Kidney glomerular epithelial cell (primary cell): Measurements from ENCODE around the gene SYTL5.

Source experiments
- DNase-seq: peaks from one replicate; lab custom pipeline; 2025; lab: John Stamatoyannopoulos, UW

The SYTL5 gene

DNA sequence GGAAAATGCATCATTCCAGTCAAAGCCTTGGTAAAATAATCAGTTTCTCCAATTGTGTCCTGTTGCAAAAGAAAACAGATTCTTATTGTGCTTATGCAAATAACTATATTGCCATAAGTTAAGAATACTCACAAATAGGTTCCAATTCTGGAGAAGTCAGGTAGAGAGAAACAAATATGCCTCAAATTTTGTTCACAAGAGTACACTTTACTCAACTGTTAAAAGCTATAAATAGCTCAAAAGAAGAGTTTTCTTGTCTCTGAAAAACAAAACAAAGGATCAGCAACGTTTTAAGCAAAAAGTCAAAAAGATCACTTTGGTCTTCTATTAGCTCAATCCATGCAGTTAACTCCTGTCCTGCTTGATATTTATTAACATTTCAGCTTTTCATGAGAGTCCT, 21.9 kb downstream of the SYTL5 start:
- no peak for DNase-seq

DNA sequence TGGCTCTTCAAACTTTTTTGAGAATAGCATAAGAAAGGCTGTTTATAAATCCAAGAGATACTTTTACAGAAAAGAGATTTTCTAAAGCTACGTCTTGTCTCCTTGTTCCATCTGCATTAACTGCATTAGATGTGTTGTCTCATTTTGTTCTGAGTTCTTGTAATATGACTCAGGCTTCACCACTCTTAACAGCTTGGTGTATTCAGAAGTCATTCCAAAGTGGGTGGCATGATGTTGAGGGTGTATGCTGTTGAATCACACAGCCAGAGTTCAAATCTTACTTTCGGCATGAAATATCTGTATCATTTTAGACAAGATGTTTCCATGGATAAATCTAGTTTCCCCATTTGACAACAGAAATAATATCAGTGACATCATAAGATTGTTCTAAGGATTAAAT, 30.1 kb downstream of the SYTL5 start:
- no peak for DNase-seq

DNA sequence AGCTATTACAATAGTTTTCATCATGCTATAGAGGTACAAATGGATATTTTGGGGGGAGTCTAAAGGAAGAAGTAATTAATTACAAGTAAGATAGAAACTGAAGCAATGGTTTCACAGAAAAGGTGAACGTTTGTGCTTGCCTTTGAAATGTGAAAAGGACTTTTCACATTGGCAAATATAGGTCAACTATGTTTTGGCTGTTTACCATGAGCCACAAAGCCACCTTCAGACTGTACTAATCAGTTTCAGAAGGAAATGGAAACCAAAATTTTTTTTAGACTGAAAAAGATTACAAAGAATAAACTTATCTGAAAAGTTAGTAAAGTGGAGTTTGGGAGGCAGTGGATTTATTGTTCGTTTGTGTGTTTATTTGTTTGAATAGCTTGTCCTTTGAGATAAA, 32.1 kb downstream of the SYTL5 start:
- DNase-seq: no peak

DNA sequence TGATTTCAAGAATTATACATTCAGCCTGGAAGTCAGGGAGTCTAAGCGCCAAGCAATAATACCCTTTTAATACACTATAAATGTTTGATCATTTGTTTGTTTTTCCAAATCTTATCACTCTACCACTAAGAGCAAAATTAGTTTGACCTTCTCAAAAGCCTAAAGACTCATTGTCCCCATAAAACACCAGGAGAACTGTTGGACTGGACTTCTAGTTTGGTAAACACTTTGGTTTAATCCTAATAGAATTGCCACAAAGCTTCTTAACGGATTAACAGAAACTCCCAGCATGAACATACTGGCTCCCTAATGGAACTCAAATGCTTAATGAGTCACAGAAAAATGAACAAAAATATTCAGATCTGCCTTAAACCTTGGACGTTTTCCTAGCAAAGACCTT, 34.9 kb downstream of the SYTL5 start:
- no peak for DNase-seq

DNA sequence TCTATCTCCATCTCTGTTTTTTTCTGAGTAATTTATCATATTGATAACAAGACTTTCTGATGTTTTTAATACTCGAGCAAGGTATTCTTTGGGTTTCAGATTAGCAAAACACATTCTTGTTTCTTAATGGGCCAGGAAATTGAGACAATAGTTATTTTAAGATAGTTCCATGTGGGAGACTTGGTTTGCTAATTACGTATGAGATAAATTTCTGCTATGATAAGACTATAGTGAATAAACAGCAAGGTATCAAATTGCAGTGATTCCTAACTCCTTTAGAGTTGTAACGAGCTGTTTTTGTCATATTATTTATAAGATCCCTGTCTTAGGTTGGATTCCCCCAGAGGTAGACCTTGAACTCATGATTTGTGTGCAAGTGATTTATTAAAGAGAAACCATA, 38.3 kb downstream of the SYTL5 start:
- no peak for DNase-seq

DNA sequence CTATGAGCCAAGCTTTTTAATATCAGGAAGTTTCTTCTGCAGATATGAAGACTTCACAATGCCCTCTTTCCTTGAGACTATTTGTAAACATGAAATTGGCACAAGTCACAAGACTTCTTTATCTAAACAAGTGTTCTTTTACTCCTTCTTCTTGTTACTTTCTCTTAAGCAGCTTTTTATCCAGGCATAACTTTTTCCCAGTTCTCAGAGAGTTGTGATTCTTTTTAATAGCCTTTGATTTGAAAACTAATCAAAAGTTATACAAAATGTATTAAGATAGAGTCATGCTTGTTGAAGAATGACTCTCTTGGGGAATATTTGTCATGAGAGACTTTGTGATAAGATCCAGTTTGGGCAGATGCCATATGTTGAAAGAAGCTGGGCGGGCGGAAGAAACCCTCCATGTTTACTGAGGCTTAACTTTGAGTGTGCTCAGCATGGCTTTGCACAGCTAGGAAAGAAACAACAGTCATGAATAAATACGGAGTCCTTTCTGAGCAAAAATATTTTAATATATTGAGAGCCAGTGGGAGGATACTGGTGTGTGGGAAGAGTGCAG, 39.3 kb downstream of the SYTL5 start:
- no peak for DNase-seq

GRCh38 chrX:38048886-38049285, 42.5 kb downstream of the SYTL5 start:
- DNase-seq: no peak

DNA sequence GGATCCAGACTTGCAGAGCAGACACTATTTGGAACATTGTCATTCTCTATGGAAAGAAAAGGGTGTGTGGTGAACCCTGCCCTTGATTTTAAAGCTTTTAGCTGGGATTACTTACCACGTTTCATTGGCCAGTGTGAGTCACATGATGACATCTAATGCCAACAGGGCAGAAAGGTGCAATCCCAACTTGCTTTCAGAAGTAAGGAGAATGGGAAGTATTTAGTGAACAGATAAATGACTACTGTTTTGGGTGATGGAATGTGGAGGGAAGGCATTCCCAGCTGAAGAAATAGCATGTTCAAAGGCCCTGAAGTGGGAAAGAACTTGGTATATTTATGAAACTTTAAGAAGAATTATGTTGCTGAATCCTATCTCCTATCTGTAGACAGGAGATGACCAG, 44.5 kb downstream of the SYTL5 start:
- no peak for DNase-seq

DNA sequence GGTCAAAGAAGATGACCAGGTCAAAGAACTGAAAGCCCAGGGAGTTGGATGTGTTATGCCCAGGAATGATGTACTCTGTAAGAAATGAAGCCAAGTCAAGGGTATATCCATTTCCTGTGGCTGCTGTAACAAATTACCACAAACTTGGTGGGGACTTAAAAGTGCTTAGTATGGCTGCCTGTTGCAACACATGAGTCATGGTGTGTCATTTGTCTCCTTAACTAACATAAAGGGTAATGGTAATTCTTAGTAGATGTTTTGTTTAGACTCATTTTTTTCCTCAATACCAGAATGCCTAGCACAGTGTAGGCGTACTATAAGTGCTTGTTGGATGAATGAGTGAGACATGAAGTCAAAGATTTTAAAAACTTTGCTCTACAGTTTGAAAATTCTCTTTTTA, 45.7 kb downstream of the SYTL5 start:
- DNase-seq: peak; percentile 3

DNA sequence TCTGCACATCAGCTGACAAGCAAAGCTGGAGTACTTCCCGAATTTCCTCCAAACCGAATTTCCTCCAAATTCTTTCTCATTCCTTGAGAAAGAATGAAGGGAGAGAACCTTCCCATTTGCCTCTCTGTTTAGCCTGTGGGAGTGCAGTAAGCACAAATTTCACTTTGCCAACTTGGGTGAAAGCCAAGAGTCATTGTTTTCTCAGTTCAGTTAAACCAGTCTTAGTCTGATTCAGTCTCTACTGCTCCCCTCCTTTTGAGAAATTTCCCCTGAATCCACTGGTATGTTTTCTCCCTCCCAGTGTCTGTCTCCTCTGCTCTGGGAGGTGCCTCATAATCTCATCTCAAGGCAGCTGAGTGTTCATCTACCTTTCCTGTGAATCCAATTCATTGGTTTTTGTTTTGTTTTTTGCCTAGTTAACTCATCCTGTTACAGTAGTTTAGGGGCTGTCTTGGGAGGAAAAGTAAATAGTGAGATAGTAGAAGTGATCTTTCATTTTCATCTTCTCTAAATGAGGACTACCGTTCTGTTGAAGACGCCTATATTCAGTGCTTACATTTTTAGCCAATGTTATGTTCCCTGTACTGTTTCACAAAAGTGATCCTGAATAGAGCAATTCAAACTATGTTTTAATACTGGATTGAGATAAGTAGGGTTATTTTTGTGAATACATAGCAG, 49.0 kb downstream of the SYTL5 start:
- peak; percentile 24 for DNase-seq

DNA sequence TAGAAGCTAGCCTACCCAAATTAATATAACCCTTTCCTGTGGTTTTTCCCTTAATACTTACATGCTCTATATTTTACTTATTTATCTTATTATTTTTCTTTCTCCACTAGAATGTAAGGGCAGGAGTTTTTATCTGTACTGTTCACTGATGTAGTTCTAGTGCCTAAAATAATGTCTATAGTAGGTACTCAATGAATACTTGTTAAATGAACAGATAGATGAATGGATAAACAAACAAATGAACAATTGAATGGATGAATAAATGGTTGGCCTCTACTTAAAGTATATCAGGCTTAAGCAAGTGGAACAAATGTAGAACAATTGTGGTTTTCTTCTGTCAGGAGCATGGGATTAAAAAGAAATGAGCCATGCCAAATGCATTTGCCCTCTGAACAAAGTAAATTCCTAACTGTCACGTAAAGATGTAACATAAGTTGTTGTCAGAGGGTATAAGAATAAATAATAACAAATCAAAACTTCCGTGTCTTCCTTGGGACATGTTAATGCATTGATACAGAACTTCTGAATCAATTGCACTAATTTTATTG, 54.1 kb downstream of the SYTL5 start:
- peak; percentile 11 for DNase-seq

GRCh38 chrX:38061335-38061734, 55.0 kb downstream of the SYTL5 start:
- peak; percentile 2 for DNase-seq

GRCh38 chrX:38066934-38067333, 60.6 kb downstream of the SYTL5 start:
- DNase-seq: no peak

- DNase-seq: no peak
Observed at GRCh38 chrX:38069273-38069672, 62.9 kb downstream of the SYTL5 start.

DNA sequence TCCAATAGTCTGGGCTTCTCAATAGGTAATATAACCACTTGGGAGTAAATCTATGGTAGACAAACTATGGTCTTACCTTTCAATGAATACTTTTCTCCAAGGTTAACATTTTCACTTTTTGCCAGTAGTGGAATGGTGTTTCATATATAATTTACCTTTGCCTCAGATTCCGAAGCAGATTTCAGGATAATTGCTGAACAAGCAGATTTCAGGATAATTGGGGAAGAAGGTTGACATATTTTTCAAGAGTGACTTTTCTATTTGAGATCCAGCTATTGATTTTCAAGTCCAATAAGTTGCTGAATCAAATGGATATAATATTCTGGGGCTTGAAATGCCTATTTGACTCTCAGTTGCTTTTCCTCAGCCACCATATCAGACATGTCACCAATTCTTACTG, 63.6 kb downstream of the SYTL5 start:
- no peak for DNase-seq

GRCh38 chrX:38079463-38079862, 73.1 kb downstream of the SYTL5 start:
- no peak for DNase-seq

DNA sequence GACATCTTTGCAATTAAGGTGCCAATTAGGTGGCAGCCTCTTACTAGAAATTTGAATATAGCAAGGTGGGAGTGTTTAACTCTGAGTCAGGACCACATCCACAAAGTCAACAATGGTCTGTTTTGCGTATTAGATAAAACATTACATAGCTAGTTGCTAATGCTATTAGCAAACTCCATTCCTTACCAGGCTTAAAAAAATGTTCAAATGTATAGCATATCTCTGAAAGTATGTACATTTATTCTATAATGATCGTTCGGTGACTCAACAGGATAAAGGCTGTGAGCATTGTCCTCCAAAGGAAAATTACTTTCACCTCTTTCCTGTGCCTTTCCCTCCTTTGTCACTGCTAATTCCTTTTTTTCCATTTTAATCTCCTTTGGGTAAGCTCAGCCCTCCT, 74.5 kb downstream of the SYTL5 start:
- no peak for DNase-seq

DNA sequence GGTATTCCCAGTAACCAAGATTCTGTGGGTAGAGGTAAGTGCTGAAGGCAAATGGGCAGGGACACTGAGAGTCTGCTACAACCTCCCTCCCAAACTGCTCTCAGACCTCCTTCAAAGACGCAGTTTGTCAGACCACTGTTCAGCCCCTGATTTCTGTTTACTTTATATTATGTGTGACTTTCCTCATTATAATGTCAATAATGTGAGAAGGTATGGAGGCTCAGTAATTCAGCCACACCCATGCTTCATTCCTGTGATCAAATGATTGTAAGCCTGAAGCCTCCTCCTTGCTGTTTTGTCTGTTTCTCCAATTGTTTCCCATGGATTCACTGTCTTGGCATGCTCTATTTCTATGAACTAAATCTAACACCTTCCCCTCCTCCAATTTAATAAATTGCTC, 75.6 kb downstream of the SYTL5 start:
- DNase-seq: no peak

- DNase-seq: no peak
Observed at GRCh38 chrX:38082309-38082708, 76.0 kb downstream of the SYTL5 start.

DNA sequence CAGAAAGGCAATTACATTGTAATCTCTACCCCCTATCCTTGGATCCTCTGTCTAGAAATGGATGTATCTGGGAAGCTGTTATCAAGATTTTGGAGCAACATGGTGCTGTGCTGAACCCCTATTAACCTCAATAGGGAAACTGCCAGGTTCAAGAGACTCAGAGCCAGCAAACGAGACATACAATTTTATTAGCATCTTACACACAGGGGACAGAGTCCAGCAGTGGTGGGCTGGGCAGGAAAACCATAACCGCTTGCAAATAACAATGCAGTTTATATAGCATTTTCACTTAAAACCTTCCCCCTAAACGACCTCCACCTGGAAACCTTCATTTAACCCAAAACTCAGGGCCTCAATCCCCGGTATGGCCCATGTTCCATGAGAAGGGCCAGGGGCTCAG, 79.5 kb downstream of the SYTL5 start:
- DNase-seq: no peak

GRCh38 chrX:38086451-38087215, 80.3 kb downstream of the SYTL5 start:
- DNase-seq: no peak

GRCh38 chrX:38087594-38087993, 81.2 kb downstream of the SYTL5 start:
- no peak for DNase-seq
